A549 (cell line): ENCODE data around the gene SLAIN2. TPM values are rescaled to one million over a fixed set of nuclear protein-coding genes. Genes with fewer than 3 reads are reported as not detected.

Experiments
- ATAC-seq, 2 experiments: fragments of 200-7000 bp in 1 of 2; fragments of >200 bp in 1 of 2; cut with Nextera tagmentation in 1 of 2; cut with Tn5 transposase in 1 of 2; 3 replicates each; pipeline versions ENCODE4 v1.8.0 to v1.9.1; 2018 to 2020; ENCODE audit warnings: mild to moderate bottlenecking in 1 of 2, moderate library complexity in 1 of 2
- CTCF ChIA-PET: fragments of 300-600 bp; sonication (Branson Sonifier 250); formaldehyde crosslinking; extraction: SDS; loops from one replicate; lab custom pipeline; 2021; ENCODE audit warnings: antibody characterized with exemption, inconsistent platforms; lab: Yijun Ruan, JAX
- POLR2A ChIA-PET: fragments of 350-600 bp; formaldehyde crosslinking; extraction: SDS; loops from one replicate; lab custom pipeline; 2021; ENCODE audit warnings: antibody characterized with exemption, inconsistent platforms; lab: Yijun Ruan, JAX
- DNase-seq, 2 experiments: peaks; one replicate each; pipeline versions ENCODE4 v3.0.0 to v3.0.0-alpha.2; 2011 to 2016; ENCODE audit warnings: low read depth in 1 of 2, low spot score in 1 of 2
- FAIRE-seq: peaks from 2 replicates; lab custom pipeline; 2011; peaks lifted over from hg19 to GRCh38; lab: Jason Lieb, UNC
- H3K27ac ChIP-seq, 2 experiments: fragments of >200 bp; sonication (Bioruptor Twin); formaldehyde crosslinking; 3 replicates each; pipeline ENCODE4 v1.5.1; 2016 to 2017
- H3K4me1 ChIP-seq: fragments of >200 bp; sonication (Bioruptor Twin); formaldehyde crosslinking; 3 replicates; pipeline ENCODE4 v1.6.1; 2016
- H3K4me2 ChIP-seq: fragments of >200 bp; sonication (Bioruptor Twin); formaldehyde crosslinking; 3 replicates; pipeline ENCODE4 v1.6.1; 2016
- H3K4me3 ChIP-seq: fragments of >200 bp; sonication (Bioruptor Twin); formaldehyde crosslinking; 3 replicates; pipeline ENCODE4 v1.5.1; 2016
- H3K9me3 ChIP-seq: fragments of >200 bp; sonication (Bioruptor Twin); formaldehyde crosslinking; 3 replicates; pipeline ENCODE4 v1.6.1; 2016
- BHLHE40 ChIP-seq: IDR thresholded peaks from 2 replicates; pipeline ENCODE4 v1.6.1; 2012; ENCODE audit warnings: low read depth, low read length, inconsistent platforms
- CBX8 ChIP-seq: fragments of 200-600 bp; sonication (generic); IDR thresholded peaks from 2 replicates; pipeline ENCODE4 v1.6.1; 2016
- CEBPB ChIP-seq, 2 experiments: fragments of >200 bp in 1 of 2; sonication (Bioruptor Twin) in 1 of 2; formaldehyde crosslinking in 1 of 2; IDR thresholded peaks; 2 replicates each; pipeline ENCODE4 v1.6.1; 2012 to 2016
- FOSL2 ChIP-seq, 2 experiments: fragments of 450-650 bp in 1 of 2; fragments of >200 bp in 1 of 2; sonication (Bioruptor Twin) in 1 of 2; formaldehyde crosslinking; IDR thresholded peaks; 2 replicates each; pipeline versions ENCODE4 v1.5.0 to v1.6.1; 2016 to 2020; ENCODE audit warnings: mild to moderate bottlenecking in 1 of 2, moderate library complexity in 1 of 2
- GATA3 ChIP-seq: IDR thresholded peaks from 2 replicates; pipeline ENCODE4 v1.6.1; 2012; ENCODE audit warnings: borderline replicate concordance
- HOXB5 ChIP-seq: fragments of 250-450 bp; sonication (Bioruptor Pico); IDR thresholded peaks from 2 replicates; pipeline ENCODE4 v1.5.0; 2020; ENCODE audit warnings: mild to moderate bottlenecking, moderate library complexity
- KDM1A ChIP-seq: fragments of 200-600 bp; sonication (generic); IDR thresholded peaks from 2 replicates; pipeline ENCODE4 v1.6.1; 2016; ENCODE audit warnings: low read depth, mild to moderate bottlenecking
- MAZ ChIP-seq: fragments of 150-350 bp; IDR thresholded peaks from 2 replicates; pipeline ENCODE4 v1.6.1; 2014; ENCODE audit warnings: antibody characterized with exemption, low read depth, low read length, borderline replicate concordance
- NFE2L2 ChIP-seq: fragments of 150-350 bp; conservative IDR thresholded peaks from 2 replicates; pipeline ENCODE4 v1.6.1; 2014; ENCODE audit warnings: low read length
- NPAS2 ChIP-seq: fragments of 250-450 bp; sonication (Bioruptor Pico); IDR thresholded peaks from 2 replicates; pipeline ENCODE4 v1.8.0; 2022; ENCODE audit warnings: mild to moderate bottlenecking, moderate library complexity, borderline replicate concordance
- PHF8 ChIP-seq: fragments of 200-600 bp; sonication (generic); IDR thresholded peaks from 2 replicates; pipeline ENCODE4 v1.6.1; 2016; ENCODE audit warnings: low read depth, mild to moderate bottlenecking, antibody characterized with exemption, moderate library complexity, borderline replicate concordance
- POLR2A ChIP-seq: IDR thresholded peaks from 2 replicates; pipeline ENCODE4 v1.6.1; 2012; ENCODE audit warnings: mild to moderate bottlenecking, low read length
- RARB ChIP-seq: fragments of 250-450 bp; sonication (Bioruptor Pico); IDR thresholded peaks from 2 replicates; pipeline ENCODE4 v1.8.0; 2021; ENCODE audit warnings: mild to moderate bottlenecking, moderate library complexity
- RNF2 ChIP-seq: fragments of 200-600 bp; sonication (generic); IDR thresholded peaks from 2 replicates; pipeline ENCODE4 v1.6.1; 2016; ENCODE audit warnings: low read depth, mild to moderate bottlenecking, antibody characterized with exemption, moderate library complexity, borderline replicate concordance
- ZFP36 ChIP-seq: fragments of 450-650 bp; IDR thresholded peaks from 2 replicates; pipeline ENCODE4 v1.6.1; 2014; ENCODE audit warnings: borderline replicate concordance; ENCODE audit not compliant: partially characterized antibody
- ZNF302 ChIP-seq: fragments of 250-450 bp; sonication (Bioruptor Pico); IDR thresholded peaks from 2 replicates; pipeline ENCODE4 v1.9.0; 2021; ENCODE audit warnings: inconsistent platforms, mild to moderate bottlenecking, moderate library complexity
- WGBS: methylation state at CpG from one replicate; pipeline ENCODE4 v1.1.6; 2017; ENCODE audit errors: missing lambda C conversion rate; 5-methylcytosine and 5-hydroxymethylcytosine counted together
- polyA plus RNA-seq, 4 experiments: library from polyadenylated mRNA; depleted of rRNA in 3 of 4; stranded (reverse); fragments of >200 nt; fragmentation: RNase III in 1 of 4; extraction: RNeasy Plus Mini Kit Qiagen cat#74134 plus additional on column Dnase treatment in 1 of 4; gene quantifications; 2 replicates in 3 of 4; 3 replicates in 1 of 4; pipeline ENCODE4 v1.2.3, GENCODE V29; 2011 to 2017
- TF ChIP-seq, protein P1 (sequence below): fragments of 150-350 bp; IDR thresholded peaks from 2 replicates; pipeline ENCODE4 v1.6.1; 2014; ENCODE audit warnings: low read depth, mild to moderate bottlenecking, low read length
- TF ChIP-seq, protein P2 (sequence below): fragments of 200-600 bp; sonication (generic); IDR thresholded peaks from 2 replicates; pipeline ENCODE4 v1.6.1; 2016; ENCODE audit warnings: antibody characterized with exemption, mild to moderate bottlenecking, moderate library complexity
- TF ChIP-seq, protein P3 (sequence below): fragments of 450-650 bp; IDR thresholded peaks from 2 replicates; pipeline ENCODE4 v1.6.1; 2014; ENCODE audit warnings: antibody characterized with exemption
- TF ChIP-seq, protein P4 (sequence below): IDR thresholded peaks from 2 replicates; pipeline ENCODE4 v1.6.1; 2012
- TF ChIP-seq, protein P5 (sequence below): fragments of >200 bp; sonication (Bioruptor Twin); formaldehyde crosslinking; IDR thresholded peaks from 3 replicates; pipeline ENCODE4 v1.5.1; 2016
- TF ChIP-seq, protein P6 (sequence below): IDR thresholded peaks from 2 replicates; pipeline ENCODE4 v1.6.1; 2012; ENCODE audit warnings: low read depth, borderline replicate concordance

Gene SLAIN2
- polyA plus RNA-seq, 2 of the 4 experiments (the other 2 are of a cell fraction), result 14.4 to 14.6 TPM

DNA sequence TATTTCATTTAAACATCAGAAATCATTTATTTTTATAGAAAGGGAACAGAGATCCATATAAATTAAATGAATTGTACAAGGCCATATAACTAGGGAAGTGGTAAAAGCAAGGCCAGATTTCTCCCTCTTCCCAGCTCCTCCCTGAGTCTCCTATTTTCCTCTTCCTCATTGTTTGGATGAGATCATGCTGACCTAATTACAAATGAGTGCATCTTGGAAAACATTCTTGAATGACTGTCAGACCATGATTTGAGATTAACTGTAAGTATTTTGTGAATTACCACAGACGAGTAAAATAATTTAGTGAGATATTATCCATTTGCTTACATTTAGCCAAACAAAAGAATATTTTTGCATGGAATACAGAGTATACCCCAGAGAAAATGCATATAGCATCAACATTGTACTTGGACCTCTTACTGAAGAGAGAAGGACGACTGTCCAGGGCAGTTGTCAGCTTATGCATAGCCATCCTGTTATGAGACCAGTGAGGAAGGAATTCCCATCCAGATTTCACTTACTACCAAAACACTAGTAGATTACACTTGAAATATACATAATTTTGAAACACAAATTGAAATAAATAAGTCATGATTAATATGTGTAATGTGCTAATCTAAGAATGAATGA lies 47.3 kb downstream of the SLAIN2 start:
- no peak for TF ChIP-seq RNF2
- TF ChIP-seq CBX8, result no peak
- no peak for TF ChIP-seq RARB (CRISPR knock-in tag)
- TF ChIP-seq ZFP36, result no peak
- no peak for TF ChIP-seq KDM1A
- no peak for TF ChIP-seq PHF8
- TF ChIP-seq ZNF302 (CRISPR knock-in tag), result no peak
- TF ChIP-seq, protein P1, sequence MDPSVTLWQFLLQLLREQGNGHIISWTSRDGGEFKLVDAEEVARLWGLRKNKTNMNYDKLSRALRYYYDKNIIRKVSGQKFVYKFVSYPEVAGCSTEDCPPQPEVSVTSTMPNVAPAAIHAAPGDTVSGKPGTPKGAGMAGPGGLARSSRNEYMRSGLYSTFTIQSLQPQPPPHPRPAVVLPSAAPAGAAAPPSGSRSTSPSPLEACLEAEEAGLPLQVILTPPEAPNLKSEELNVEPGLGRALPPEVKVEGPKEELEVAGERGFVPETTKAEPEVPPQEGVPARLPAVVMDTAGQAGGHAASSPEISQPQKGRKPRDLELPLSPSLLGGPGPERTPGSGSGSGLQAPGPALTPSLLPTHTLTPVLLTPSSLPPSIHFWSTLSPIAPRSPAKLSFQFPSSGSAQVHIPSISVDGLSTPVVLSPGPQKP, result no peak
- TF ChIP-seq CEBPB (IDR thresholded peaks at IDR 0.05), result no peak
- TF ChIP-seq MAZ, result no peak
- TF ChIP-seq, protein P2, sequence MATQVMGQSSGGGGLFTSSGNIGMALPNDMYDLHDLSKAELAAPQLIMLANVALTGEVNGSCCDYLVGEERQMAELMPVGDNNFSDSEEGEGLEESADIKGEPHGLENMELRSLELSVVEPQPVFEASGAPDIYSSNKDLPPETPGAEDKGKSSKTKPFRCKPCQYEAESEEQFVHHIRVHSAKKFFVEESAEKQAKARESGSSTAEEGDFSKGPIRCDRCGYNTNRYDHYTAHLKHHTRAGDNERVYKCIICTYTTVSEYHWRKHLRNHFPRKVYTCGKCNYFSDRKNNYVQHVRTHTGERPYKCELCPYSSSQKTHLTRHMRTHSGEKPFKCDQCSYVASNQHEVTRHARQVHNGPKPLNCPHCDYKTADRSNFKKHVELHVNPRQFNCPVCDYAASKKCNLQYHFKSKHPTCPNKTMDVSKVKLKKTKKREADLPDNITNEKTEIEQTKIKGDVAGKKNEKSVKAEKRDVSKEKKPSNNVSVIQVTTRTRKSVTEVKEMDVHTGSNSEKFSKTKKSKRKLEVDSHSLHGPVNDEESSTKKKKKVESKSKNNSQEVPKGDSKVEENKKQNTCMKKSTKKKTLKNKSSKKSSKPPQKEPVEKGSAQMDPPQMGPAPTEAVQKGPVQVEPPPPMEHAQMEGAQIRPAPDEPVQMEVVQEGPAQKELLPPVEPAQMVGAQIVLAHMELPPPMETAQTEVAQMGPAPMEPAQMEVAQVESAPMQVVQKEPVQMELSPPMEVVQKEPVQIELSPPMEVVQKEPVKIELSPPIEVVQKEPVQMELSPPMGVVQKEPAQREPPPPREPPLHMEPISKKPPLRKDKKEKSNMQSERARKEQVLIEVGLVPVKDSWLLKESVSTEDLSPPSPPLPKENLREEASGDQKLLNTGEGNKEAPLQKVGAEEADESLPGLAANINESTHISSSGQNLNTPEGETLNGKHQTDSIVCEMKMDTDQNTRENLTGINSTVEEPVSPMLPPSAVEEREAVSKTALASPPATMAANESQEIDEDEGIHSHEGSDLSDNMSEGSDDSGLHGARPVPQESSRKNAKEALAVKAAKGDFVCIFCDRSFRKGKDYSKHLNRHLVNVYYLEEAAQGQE, result no peak
- TF ChIP-seq, protein P3, sequence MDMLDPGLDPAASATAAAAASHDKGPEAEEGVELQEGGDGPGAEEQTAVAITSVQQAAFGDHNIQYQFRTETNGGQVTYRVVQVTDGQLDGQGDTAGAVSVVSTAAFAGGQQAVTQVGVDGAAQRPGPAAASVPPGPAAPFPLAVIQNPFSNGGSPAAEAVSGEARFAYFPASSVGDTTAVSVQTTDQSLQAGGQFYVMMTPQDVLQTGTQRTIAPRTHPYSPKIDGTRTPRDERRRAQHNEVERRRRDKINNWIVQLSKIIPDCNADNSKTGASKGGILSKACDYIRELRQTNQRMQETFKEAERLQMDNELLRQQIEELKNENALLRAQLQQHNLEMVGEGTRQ, result no peak
- no peak for TF ChIP-seq FOSL2 (IDR thresholded peaks at IDR 0.05)
- no peak for TF ChIP-seq FOSL2 (CRISPR knock-in tag; IDR thresholded peaks at IDR 0.05)
- TF ChIP-seq NPAS2, result no peak
- TF ChIP-seq HOXB5 (CRISPR knock-in tag), result no peak
- TF ChIP-seq NFE2L2, result no peak
- no peak for TF ChIP-seq GATA3
- TF ChIP-seq, protein P4, sequence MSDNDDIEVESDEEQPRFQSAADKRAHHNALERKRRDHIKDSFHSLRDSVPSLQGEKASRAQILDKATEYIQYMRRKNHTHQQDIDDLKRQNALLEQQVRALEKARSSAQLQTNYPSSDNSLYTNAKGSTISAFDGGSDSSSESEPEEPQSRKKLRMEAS, result no peak
- DNase-seq (peak in 1 of 2 experiments; percentile 1), FAIRE-seq (no peak), ATAC-seq (no peak)
- no peak overlapping the region for H3K27ac ChIP-seq
- H3K4me2 ChIP-seq, result no peak overlapping the region
- H3K4me1 ChIP-seq, result no peaks in the 10 kb centered on the region
- ChIA-PET POLR2A (no interaction called here), CTCF (no interaction called here)
- WGBS, result 100% methylated on average over 2 of the region's 2 CpGs
- H3K4me3 ChIP-seq, result no peak overlapping the region
- H3K9me3 ChIP-seq, result no peaks in the 10 kb centered on the region

DNA sequence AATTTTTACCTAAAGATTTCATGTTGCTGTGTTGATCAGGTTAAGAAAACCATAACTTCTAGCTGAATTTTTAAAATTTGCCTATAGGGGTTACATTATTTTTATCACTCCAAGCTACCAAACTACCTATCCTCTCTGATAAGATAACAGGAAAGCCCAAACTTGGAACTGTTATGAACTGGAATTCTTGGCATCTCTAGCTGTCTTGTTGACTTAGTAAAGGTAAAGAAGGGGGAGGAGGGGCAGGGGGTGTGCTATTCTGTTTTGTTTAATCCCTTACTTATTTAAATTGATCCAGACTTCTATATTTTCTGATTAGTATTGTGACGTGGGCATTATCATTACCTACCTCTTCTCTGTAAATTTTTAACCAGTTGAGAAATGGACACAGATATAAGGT lies 54.7 kb downstream of the SLAIN2 start:
- Histone ChIP-seq H3K9me3 (no peaks in the 10 kb centered on the region), H3K27ac (no peak overlapping the region), H3K4me1 (no peaks in the 10 kb centered on the region), H3K4me3 (no peak overlapping the region), H3K4me2 (no peak overlapping the region)
- ATAC-seq (no peak), FAIRE-seq (no peak), DNase-seq (no peak)
- CTCF ChIA-PET, result no interaction called here
- WGBS, result 82% methylated on average over 1 of the region's 1 CpG
- TF ChIP-seq, protein P5, sequence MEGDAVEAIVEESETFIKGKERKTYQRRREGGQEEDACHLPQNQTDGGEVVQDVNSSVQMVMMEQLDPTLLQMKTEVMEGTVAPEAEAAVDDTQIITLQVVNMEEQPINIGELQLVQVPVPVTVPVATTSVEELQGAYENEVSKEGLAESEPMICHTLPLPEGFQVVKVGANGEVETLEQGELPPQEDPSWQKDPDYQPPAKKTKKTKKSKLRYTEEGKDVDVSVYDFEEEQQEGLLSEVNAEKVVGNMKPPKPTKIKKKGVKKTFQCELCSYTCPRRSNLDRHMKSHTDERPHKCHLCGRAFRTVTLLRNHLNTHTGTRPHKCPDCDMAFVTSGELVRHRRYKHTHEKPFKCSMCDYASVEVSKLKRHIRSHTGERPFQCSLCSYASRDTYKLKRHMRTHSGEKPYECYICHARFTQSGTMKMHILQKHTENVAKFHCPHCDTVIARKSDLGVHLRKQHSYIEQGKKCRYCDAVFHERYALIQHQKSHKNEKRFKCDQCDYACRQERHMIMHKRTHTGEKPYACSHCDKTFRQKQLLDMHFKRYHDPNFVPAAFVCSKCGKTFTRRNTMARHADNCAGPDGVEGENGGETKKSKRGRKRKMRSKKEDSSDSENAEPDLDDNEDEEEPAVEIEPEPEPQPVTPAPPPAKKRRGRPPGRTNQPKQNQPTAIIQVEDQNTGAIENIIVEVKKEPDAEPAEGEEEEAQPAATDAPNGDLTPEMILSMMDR, result no peak
- TF ChIP-seq, protein P6, sequence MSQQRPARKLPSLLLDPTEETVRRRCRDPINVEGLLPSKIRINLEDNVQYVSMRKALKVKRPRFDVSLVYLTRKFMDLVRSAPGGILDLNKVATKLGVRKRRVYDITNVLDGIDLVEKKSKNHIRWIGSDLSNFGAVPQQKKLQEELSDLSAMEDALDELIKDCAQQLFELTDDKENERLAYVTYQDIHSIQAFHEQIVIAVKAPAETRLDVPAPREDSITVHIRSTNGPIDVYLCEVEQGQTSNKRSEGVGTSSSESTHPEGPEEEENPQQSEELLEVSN, result no peak
- TF ChIP-seq BHLHE40 (no peak), GATA3 (no peak), POLR2A (no peak)
- POLR2A ChIA-PET, result no interaction called here
